IPS DF 6.9 (cell line): Measurements from ENCODE around the gene RPS26.
A peak's percentile ranks its signal among the peaks of the same experiment; 100 is the strongest.
"Not testable (repeated sequence)": the region's sequence is repeated elsewhere in the genome, so short reads cannot be mapped to it uniquely, and the experiment has no call there.

Experiments
- DNase-seq: peaks from one replicate; pipeline ENCODE4 v3.0.0-alpha.2; 2013; ENCODE audit warnings: low read depth, low spot score
- H3K27ac ChIP-seq: one replicate; pipeline ENCODE4 v1.5.1; 2013; ENCODE audit warnings: low read length, control low read depth
- H3K27me3 ChIP-seq: 2 replicates; pipeline ENCODE4 v1.6.1; 2013; ENCODE audit warnings: mild to moderate bottlenecking, low read length; ENCODE audit not compliant: control insufficient read depth, insufficient read depth
- H3K36me3 ChIP-seq: 2 replicates; pipeline ENCODE4 v1.6.1; 2013; ENCODE audit warnings: low read length; ENCODE audit not compliant: control insufficient read depth, insufficient read depth
- H3K4me1 ChIP-seq: 2 replicates; pipeline ENCODE4 v1.6.1; 2013; ENCODE audit warnings: low read length; ENCODE audit not compliant: control insufficient read depth, insufficient read depth
- H3K4me3 ChIP-seq: 2 replicates; pipeline ENCODE4 v1.5.1; 2013; ENCODE audit warnings: mild to moderate bottlenecking, low read length
- H3K9me3 ChIP-seq: 2 replicates; pipeline ENCODE4 v1.6.1; 2013; ENCODE audit warnings: low read length, inconsistent platforms; ENCODE audit not compliant: control insufficient read depth, insufficient read depth
- WGBS: extraction: QIAGEN DNeasy Blood & Tissue Kit; methylation state at CpG from one replicate; pipeline ENCODE4 v1.1.7; 2013; ENCODE audit warnings: mixed read lengths, missing lambda C conversion rate; ENCODE audit not compliant: insufficient read length, insufficient coverage; 5-methylcytosine and 5-hydroxymethylcytosine counted together

Gene RPS26

DNA sequence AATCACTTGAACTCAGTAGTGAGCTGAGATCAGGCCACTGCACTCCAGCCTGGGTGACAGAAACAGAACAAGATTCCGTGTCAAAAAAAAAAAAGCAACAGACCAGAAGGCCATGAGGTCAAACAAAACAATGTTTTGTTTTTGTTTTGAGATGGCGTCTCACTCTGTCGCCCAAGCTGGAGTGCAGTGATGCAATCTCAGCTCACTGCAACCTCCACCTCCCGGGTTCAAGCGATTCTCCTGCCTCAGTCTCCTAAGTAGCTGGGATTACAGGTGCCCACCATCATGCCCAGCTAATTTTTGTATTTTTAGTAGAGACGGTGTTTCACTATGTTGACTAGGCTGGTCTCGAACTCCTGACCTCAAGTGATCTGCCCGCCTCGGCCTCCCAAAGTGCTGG is 36.2 kb downstream of the RPS26 start:
- not testable (repeated sequence) for H3K4me1 ChIP-seq, H3K36me3 ChIP-seq, H3K9me3 ChIP-seq, DNase-seq, H3K27me3 ChIP-seq, H3K4me3 ChIP-seq, H3K27ac ChIP-seq
- WGBS, result no CpG with 5 or more reads among the region's 9 CpGs

DNA sequence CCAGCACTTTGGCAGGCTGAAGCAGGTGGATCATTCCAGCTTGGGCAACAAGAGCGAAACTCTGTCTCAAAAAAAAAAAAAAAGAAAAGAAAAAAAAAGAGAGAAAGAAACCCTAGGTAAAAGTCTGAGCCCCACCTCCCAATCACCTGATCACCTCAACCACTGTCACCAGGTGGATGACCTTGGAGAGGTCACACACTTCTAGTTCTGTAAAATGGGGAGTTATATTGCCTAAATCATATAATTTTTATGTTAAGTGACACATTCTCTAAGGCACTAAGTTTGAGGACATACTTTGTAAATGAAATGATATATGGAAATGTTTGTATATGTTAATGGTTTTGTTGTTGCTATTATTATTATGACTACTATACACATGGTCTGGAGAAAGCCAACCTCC is 36.7 kb downstream of the RPS26 start:
- 0 out of 2 replicates have a peak, but pooled peaks cover 2% of the 10 kb centered on the region for H3K4me1 ChIP-seq
- H3K36me3 ChIP-seq, result no peaks in the 10 kb centered on the region
- no peak for DNase-seq
- no peak overlapping the region for H3K27ac ChIP-seq
- no peaks in the 10 kb centered on the region for H3K9me3 ChIP-seq
- no peaks in the 10 kb centered on the region for H3K27me3 ChIP-seq
- no peak overlapping the region; the same call in 1 of the 2 replicates for H3K4me3 ChIP-seq
- no CpG with 5 or more reads among the region's 1 CpG for WGBS

DNA sequence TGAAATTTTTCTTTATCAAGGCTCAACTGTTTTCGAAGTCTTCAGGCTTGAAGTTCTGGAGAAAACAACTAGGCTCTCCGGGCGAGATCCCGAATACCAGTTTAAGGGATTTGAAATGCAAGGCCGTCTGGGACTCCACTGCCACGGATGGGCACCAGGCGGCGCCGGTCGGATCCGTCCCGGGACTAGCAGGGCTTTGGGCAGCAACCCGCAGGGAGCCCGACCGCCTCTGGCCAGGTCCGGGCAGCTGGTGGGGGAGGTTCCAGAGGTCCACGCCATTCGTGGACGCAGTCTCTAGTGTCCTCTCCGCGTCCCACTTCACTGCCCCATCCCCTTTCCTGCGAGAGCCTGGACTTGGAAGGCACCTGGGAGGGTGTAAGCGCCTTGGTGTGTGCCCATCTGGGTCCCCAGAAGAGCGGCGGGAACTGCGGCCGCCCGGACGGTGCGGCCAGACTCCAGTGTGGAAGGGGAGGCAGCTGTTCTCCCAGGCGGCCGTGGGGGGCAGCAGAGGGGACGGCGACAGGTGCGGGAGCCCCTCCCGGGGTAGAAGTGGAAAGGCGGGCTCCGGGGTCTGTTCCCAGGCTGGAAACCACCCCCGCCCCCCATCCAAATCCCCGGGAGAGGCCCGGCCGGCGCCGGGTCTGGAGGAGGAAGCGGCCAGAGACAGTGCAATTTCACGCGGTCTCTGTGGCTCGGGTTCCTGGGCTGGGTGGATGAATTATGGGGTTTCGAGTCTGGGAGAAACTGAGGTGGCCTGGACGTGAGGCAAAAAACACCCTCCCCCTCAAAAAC is 37.4 kb downstream of the RPS26 start:
- Histone ChIP-seq H3K36me3 (0 out of 2 replicates have a peak, but pooled peaks cover 2% of the 10 kb centered on the region), H3K27ac (no peak overlapping the region), H3K9me3 (no peaks in the 10 kb centered on the region), H3K4me1 (0 out of 2 replicates have a peak, but pooled peaks cover 2% of the 10 kb centered on the region), H3K4me3 (peak overlapping the region; percentile 70; the same call in 1 of the 2 replicates), H3K27me3 (no peaks in the 10 kb centered on the region)
- peak; percentile 88 for DNase-seq
- no CpG with 5 or more reads among the region's 50 CpGs for WGBS

DNA sequence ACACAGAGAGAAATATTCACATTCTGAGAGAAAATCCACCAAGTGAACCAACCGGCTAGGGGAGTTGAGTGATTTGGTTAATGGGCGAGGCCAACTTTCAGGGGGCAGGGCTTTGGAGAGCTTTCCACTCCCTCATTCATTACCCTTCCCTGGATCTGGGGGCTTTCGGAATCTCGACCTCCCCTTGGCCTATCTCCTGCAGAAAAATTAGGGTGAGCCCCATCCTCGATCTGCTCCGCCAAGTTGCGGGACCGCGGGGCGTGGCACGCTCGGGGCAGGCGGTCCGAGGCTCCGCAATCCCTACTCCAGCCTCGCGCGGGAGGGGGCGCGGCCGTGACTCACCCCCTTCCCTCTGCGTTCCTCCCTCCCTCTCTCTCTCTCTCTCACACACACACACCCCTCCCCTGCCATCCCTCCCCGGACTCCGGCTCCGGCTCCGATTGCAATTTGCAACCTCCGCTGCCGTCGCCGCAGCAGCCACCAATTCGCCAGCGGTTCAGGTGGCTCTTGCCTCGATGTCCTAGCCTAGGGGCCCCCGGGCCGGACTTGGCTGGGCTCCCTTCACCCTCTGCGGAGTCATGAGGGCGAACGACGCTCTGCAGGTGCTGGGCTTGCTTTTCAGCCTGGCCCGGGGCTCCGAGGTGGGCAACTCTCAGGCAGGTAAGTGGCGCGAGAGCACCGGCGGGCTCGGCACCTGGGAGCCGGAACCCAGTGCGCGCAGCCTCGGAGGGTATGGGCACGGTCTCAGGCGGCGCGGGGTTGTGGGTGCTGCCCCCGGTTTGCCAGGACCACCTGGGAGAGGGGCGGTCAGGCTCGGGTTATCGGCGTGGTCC is 38.2 kb downstream of the RPS26 start, which contains the start of gene ERBB3:
TSS of gene ERBB3 (plus strand) at position 443 of the 833 bp plus-strand sequence. CDS start at position 579, 136 bp downstream.
- no peak for DNase-seq
- peak within 1 kb of the TSS; percentile 70 for H3K4me3 ChIP-seq
- H3K36me3 ChIP-seq, result peaks cover 4% of the 10 kb centered on the region; the same call in 1 of the 2 replicates
- no CpG with 5 or more reads among the region's 59 CpGs for WGBS
- no peaks in the 10 kb centered on the region for H3K9me3 ChIP-seq
- no peaks in the 10 kb centered on the region for H3K27me3 ChIP-seq
- H3K27ac ChIP-seq, result no peak within 1 kb of the TSS
- 0 out of 2 replicates have a peak, but pooled peaks cover 2% of the 10 kb centered on the region for H3K4me1 ChIP-seq

DNA sequence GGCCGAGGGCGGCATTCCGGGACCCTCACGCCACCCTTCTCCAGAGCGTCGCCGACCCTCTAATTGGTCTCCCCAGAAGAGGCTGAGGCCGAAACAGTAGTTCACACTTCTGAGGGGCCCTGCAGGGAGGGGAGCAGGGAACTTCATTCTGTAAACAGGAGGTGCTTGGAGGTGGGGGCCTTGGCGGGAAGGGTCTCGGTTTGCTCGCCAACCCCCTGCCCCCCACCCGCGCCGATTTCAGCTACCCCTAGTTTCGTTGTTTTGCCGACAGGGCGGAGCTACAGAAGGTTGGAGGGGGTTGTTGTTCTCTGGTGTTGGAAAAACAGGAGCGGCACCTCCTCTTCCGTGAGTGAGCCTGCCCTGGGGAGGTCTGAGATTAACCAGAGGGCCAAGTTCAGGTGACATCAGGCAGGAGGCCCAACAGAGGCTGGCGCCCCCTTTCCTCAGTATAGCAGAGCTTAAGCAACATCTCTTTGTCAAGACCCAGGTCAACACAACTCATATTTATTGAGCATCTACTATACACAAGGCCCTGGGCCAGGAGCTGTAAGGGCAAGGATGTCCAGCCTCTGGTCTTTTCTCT is 38.9 kb downstream of the RPS26 start:
- H3K27me3 ChIP-seq, result no peaks in the 10 kb centered on the region
- DNase-seq, result no peak
- H3K36me3 ChIP-seq, result peaks cover 6% of the 10 kb centered on the region; the same call in 1 of the 2 replicates
- no peak overlapping the region for H3K27ac ChIP-seq
- no peaks in the 10 kb centered on the region for H3K9me3 ChIP-seq
- H3K4me3 ChIP-seq, result peak overlapping the region; percentile 70
- H3K4me1 ChIP-seq, result 0 out of 2 replicates have a peak, but pooled peaks cover 2% of the 10 kb centered on the region
- WGBS, result no CpG with 5 or more reads among the region's 20 CpGs

DNA sequence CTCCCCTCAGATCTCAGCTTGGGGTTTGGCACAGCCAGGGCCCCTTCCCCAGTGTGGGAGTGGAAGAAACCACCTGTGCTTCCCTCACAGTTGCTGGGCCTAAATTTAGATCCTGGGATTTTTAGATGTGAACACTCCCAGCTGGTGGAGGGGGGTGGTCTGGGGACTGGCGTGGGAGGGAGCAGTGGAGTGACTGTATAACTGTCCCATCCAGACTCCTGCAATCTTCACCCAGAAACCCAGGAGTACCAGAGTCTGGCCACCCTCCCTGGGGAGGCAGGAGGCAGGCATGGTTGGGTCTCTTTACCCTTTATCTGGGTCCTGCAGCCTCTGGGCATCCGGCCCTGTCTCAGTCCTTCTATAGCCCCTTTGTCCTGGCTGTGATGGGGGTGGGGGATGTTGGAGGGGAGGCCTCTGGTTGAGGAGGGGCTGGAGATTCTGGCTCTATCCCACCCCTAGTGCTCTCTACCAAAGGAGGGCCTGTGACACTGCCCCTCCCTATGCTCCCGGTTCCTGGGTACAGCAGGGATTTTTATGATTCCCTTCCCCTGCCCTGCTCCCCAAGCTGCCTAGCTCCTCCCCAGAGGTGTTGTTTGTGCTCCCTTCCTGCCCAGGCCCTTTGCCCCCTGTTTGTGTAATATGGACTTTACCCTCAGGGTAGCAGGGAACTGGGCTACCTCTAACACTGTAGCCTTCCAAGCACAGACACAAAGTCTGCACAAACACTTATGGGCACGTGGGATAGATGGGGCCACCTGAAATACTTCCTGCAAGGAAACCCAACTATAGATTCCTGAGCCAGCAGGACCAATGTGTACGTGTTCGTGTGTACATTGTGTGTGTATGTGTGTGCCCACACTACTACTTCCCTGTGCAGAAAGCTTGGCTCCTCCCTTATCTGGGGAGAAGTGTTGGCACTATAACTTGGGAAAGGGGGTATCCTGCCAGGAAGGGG is 40.0 kb downstream of the RPS26 start:
- Histone ChIP-seq H3K4me1 (0 out of 2 replicates have a peak, but pooled peaks cover 2% of the 10 kb centered on the region), H3K27ac (no peak overlapping the region), H3K36me3 (peaks cover 10% of the 10 kb centered on the region; the same call in 1 of the 2 replicates), H3K4me3 (no peak overlapping the region; the same call in 1 of the 2 replicates), H3K27me3 (no peaks in the 10 kb centered on the region), H3K9me3 (no peaks in the 10 kb centered on the region)
- DNase-seq, result no peak
- WGBS, result no CpG with 5 or more reads among the region's 6 CpGs

DNA sequence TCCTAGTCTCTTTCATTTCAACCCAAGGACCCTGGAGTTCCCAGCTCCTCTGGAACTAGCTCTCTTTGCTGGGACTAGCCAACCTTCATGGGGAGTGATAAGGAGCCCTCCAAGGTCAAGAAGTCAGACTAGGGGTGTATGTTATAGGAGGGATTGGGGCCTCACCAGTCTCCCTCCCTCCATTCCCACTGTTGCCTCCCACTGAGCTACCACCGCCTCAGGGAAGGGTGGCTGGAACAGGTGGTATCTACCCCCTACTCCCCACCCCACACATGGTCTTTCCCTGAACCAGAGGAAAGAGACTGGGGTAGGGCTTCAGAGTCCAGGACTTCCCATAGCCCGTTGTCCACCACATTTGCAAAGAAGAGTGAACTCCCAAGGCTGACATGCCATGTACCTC is 40.7 kb downstream of the RPS26 start:
- Histone ChIP-seq H3K4me1 (0 out of 2 replicates have a peak, but pooled peaks cover 2% of the 10 kb centered on the region), H3K36me3 (peaks cover 13% of the 10 kb centered on the region; the same call in 1 of the 2 replicates), H3K4me3 (no peak overlapping the region), H3K9me3 (no peaks in the 10 kb centered on the region), H3K27ac (no peak overlapping the region), H3K27me3 (no peaks in the 10 kb centered on the region)
- DNase-seq, result no peak
- no CpG with 5 or more reads among the region's 2 CpGs for WGBS

DNA sequence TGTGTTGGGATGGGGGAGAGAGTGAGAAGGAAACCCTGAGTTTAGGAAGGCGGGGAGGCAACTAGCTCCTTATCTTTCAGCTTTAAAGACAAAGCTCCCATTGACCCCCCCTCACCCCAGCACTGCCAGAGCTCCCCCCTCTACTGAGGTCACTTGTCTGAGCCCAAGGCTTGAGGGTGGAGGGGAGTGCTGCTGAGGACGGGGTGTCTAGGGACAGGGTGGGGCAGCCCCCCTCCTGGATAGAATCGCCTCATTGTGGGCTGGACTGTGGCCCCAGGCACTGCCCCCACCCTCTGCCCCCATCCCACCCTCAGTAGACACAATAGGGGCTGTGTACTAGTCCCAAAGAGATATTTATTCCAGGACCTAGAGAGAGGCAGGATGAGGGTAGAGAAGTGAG is 41.2 kb downstream of the RPS26 start:
- H3K4me1 ChIP-seq, result 0 out of 2 replicates have a peak, but pooled peaks cover 2% of the 10 kb centered on the region
- H3K9me3 ChIP-seq, result no peaks in the 10 kb centered on the region
- DNase-seq, result no peak

DNA sequence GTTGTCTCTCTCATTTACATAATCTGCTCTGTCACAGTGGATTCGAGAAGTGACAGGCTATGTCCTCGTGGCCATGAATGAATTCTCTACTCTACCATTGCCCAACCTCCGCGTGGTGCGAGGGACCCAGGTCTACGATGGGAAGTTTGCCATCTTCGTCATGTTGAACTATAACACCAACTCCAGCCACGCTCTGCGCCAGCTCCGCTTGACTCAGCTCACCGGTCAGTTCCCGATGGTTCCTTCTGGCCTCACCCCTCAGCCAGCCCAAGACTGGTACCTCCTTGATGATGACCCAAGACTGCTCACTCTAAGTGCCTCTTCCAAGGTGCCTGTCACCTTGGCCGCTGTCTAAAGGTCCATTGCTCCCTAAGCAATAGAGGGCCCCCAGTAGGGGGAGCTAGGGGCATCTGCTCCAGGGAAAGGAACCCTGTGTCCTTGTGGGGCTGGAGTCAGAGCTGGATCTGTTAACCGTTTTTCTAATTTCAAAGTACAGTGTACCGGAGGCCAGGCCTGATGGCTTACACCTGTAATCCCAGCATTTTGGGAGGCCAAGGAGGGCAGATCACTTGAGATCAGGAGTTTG is 43.3 kb downstream of the RPS26 start:
- WGBS, result no CpG with 5 or more reads among the region's 15 CpGs
- Histone ChIP-seq H3K9me3 (no peaks in the 10 kb centered on the region), H3K27me3 (no peaks in the 10 kb centered on the region), H3K27ac (no peak overlapping the region), H3K36me3 (peaks cover 25% of the 10 kb centered on the region; the same call in 1 of the 2 replicates), H3K4me1 (0 out of 2 replicates have a peak, but pooled peaks cover 2% of the 10 kb centered on the region), H3K4me3 (no peak overlapping the region)
- no peak for DNase-seq

More for the DNA sequence above, 41.2 kb downstream of the RPS26 start:
- no CpG with 5 or more reads among the region's 3 CpGs for WGBS
- Histone ChIP-seq H3K36me3 (peaks cover 19% of the 10 kb centered on the region; the same call in 1 of the 2 replicates), H3K27me3 (no peaks in the 10 kb centered on the region), H3K27ac (no peak overlapping the region), H3K4me3 (no peak overlapping the region)
